ENCODE measurements around the gene SSH2. TPM values are rescaled to one million over a fixed set of nuclear protein-coding genes. Genes with fewer than 3 reads are reported as not detected.

SSH2 gene
- total and polyA plus RNA-seq, 9 of the 15 experiments (the other 6 are each of a cell fraction or from before 2014, with no cell fraction given) = 3.9 to 16.1 (median 10.2) TPM

GRCh38 chr17:29674281-29674680 is 255.7 kb downstream of the SSH2 start (continued):
- TF ChIP-seq E2F6 (IDR thresholded peaks at IDR 0.05; ENCODE audit: borderline replicate concordance in 1 of 2, extremely low read depth in 1 of 2, insufficient read depth in 1 of 2, insufficient read length in 1 of 2, low read depth in 1 of 2, low read length in 1 of 2, poor library complexity in 1 of 2, severe bottlenecking in 1 of 2) (no peak), MEF2A (IDR thresholded peaks at IDR 0.05; ENCODE audit: control insufficient read depth, low read depth, low read length) (no peak), BDP1 (IDR thresholded peaks at IDR 0.05; ENCODE audit: insufficient read depth, insufficient read length) (no peak), ZBTB9 (CRISPR knock-in tag; IDR thresholded peaks at IDR 0.05) (no peak), MTF1 (CRISPR knock-in tag; IDR thresholded peaks at IDR 0.05; ENCODE audit: borderline replicate concordance) (no peak), NFYB (IDR thresholded peaks at IDR 0.05; ENCODE audit: extremely low read depth, insufficient read length) (no peak), U2AF2 (optimal IDR thresholded peaks at IDR 0.05; ENCODE audit: low read depth, low read length) (no peak), CBFA2T3 (IDR thresholded peaks at IDR 0.05) (no peak), NFATC3 (IDR thresholded peaks at IDR 0.05) (no peak), THRAP3 (IDR thresholded peaks at IDR 0.05; ENCODE audit: borderline replicate concordance) (no peak)
